Osteocyte (in vitro differentiated cells): ENCODE results near the gene MB21D2. TPM values are rescaled to one million over a fixed set of nuclear protein-coding genes. Genes with fewer than 3 reads are reported as not detected.
"Not testable (repeated sequence)": the region's sequence is repeated elsewhere in the genome, so short reads cannot be mapped to it uniquely, and the experiment has no call there.

Experiments used
- DNase-seq: peaks from one replicate; pipeline ENCODE4 v3.0.0; 2021; ENCODE audit warnings: mixed read lengths; ENCODE audit not compliant: unreplicated experiment; ENCODE audit errors: extremely low spot score
- H3K27ac Mint-ChIP-seq: one replicate; pipeline ENCODE4 v1.8.0; 2021; ENCODE audit warnings: mild to moderate bottlenecking, mixed read lengths; ENCODE audit not compliant: unreplicated experiment
- H3K27me3 Mint-ChIP-seq: one replicate; pipeline ENCODE4 v1.8.0; 2021; ENCODE audit warnings: mixed read lengths; ENCODE audit not compliant: unreplicated experiment
- H3K36me3 Mint-ChIP-seq: one replicate; pipeline ENCODE4 v1.8.0; 2021; ENCODE audit warnings: mixed read lengths; ENCODE audit not compliant: unreplicated experiment
- H3K4me1 Mint-ChIP-seq: one replicate; pipeline ENCODE4 v1.8.0; 2021; ENCODE audit warnings: mixed read lengths; ENCODE audit not compliant: unreplicated experiment
- H3K4me3 Mint-ChIP-seq: one replicate; pipeline ENCODE4 v1.8.0; 2021; ENCODE audit warnings: mild to moderate bottlenecking, moderate library complexity, mixed read lengths; ENCODE audit not compliant: unreplicated experiment
- H3K9me3 Mint-ChIP-seq: one replicate; pipeline ENCODE4 v1.8.0; 2021; ENCODE audit warnings: mixed read lengths; ENCODE audit not compliant: unreplicated experiment
- total RNA-seq: library from RNA; stranded (reverse); gene quantifications from 2 replicates; pipeline ENCODE4 v1.2.1, GENCODE V29; 2021
- TF ChIP-seq, protein P1 (sequence below): fragments of 200-600 bp; sonication (generic); IDR thresholded peaks from 2 replicates; pipeline ENCODE4 v1.5.0; 2021; ENCODE audit warnings: antibody characterized with exemption, mild to moderate bottlenecking, moderate library complexity

Gene MB21D2
- total RNA-seq, 1 donor from 2014 or later, result 5.5 TPM

DNA sequence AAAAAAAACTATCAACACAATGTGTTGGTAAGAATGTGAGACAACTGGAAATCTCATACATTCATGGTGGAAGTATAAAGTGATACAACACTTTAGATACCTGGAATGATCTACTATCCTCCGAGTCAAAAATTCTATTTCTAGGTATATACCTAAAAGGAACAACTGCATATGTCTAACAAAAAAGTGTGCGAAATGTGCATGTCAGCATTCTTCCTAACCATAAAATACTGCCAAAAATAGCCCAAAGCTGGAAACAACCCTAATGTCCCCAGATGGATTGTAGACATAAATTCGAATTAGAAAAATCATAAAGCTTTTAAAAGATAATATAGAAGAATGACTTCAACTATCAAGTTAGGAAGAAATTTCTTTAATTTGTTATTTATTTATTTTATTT, 139.1 kb downstream of the MB21D2 start:
- Mint-ChIP-seq H3K9me3 (peaks cover 6% of the 10 kb centered on the region), H3K27me3 (peaks cover 8% of the 10 kb centered on the region), H3K4me3 (no peak overlapping the region), H3K4me1 (no peaks in the 10 kb centered on the region), H3K36me3 (no peaks in the 10 kb centered on the region), H3K27ac (no peak overlapping the region)
- no peak for DNase-seq
- TF ChIP-seq, protein P1, sequence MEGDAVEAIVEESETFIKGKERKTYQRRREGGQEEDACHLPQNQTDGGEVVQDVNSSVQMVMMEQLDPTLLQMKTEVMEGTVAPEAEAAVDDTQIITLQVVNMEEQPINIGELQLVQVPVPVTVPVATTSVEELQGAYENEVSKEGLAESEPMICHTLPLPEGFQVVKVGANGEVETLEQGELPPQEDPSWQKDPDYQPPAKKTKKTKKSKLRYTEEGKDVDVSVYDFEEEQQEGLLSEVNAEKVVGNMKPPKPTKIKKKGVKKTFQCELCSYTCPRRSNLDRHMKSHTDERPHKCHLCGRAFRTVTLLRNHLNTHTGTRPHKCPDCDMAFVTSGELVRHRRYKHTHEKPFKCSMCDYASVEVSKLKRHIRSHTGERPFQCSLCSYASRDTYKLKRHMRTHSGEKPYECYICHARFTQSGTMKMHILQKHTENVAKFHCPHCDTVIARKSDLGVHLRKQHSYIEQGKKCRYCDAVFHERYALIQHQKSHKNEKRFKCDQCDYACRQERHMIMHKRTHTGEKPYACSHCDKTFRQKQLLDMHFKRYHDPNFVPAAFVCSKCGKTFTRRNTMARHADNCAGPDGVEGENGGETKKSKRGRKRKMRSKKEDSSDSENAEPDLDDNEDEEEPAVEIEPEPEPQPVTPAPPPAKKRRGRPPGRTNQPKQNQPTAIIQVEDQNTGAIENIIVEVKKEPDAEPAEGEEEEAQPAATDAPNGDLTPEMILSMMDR, result no peak

DNA sequence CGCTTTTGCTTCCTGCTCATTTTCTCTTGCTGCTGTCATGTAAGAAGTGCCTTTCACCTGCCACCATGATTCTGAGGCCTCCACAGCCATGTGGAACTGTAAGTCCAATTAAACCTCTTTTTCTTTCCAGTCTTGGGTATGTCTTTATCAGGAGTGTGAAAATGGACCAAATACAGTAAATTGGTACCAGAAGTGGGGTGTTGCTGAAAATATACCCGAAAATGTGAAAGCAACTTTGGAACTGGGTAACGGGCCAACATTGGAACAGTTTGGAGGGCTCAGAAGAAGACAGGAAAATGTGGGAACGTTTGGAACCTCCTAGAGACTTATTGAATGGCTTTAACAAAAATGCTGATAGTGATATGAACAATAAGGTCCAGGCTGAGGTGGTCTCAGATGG, 143.3 kb downstream of the MB21D2 start:
- not testable (repeated sequence) for H3K4me3 Mint-ChIP-seq, H3K36me3 Mint-ChIP-seq, H3K4me1 Mint-ChIP-seq, H3K9me3 Mint-ChIP-seq, DNase-seq, H3K27ac Mint-ChIP-seq, H3K27me3 Mint-ChIP-seq

DNA sequence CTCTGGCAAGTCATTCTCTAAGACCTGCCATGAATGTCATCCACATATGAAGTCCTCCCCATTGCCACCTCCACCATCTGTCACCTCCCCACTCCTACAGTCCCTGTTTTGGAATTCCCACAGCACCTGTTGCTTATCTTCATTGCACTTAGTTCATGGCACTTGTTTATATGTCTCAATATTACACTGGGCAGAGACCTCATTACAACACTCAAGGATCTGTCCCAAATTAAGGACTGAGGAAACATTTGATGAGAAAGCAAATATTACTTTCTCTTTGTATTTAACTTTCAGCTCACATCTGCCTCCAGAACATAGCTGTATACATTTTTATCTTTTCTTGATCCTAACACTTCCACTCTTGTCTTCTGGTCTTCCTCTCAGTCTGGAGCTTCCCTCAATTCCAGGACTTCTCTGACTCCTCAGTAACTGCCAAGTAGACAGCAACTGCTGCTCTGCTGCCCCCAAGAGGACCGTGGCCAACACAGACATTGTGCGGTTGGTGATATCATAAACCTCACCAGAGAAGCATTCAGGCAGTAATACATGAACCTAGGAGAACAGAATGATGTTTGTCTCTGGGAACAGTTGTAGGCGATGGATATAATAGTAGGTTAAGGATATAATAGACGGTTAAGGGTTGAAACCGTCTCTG, 145.3 kb downstream of the MB21D2 start:
- TF ChIP-seq, protein P1, result peak; percentile 28
- no peak overlapping the region for H3K27ac Mint-ChIP-seq
- no peaks in the 10 kb centered on the region for H3K4me1 Mint-ChIP-seq
- H3K27me3 Mint-ChIP-seq, result peaks cover 3% of the 10 kb centered on the region
- no peak for DNase-seq
- no peaks in the 10 kb centered on the region for H3K36me3 Mint-ChIP-seq
- H3K9me3 Mint-ChIP-seq, result peaks cover 6% of the 10 kb centered on the region
- H3K4me3 Mint-ChIP-seq, result no peak overlapping the region

DNA sequence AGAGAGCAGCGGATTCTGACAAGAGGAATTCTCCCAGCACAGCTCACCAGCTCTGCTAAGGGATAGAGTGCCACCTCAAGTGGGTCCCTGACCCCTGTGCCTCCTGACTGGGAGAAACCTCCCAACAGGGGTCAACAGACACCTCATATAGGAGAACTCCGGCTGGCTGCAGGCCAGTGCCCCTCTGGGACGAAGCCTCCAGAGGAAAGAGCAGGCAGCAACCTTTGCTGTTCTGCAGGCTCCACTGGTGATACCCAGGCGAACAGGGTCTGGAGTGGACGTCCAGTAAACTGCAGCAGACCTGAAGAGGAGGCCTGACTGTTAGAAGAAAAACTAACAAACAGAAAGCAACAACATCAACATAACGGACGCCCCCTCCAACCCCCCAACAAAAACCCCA, 159.0 kb downstream of the MB21D2 start:
- H3K9me3 Mint-ChIP-seq, result no peaks in the 10 kb centered on the region
- H3K4me3 Mint-ChIP-seq, result no peak overlapping the region
- DNase-seq, result no peak
- peaks cover 5% of the 10 kb centered on the region for H3K27me3 Mint-ChIP-seq
- H3K27ac Mint-ChIP-seq, result no peak overlapping the region
- H3K36me3 Mint-ChIP-seq, result no peaks in the 10 kb centered on the region
- no peaks in the 10 kb centered on the region for H3K4me1 Mint-ChIP-seq
- TF ChIP-seq, protein P1, result no peak

DNA sequence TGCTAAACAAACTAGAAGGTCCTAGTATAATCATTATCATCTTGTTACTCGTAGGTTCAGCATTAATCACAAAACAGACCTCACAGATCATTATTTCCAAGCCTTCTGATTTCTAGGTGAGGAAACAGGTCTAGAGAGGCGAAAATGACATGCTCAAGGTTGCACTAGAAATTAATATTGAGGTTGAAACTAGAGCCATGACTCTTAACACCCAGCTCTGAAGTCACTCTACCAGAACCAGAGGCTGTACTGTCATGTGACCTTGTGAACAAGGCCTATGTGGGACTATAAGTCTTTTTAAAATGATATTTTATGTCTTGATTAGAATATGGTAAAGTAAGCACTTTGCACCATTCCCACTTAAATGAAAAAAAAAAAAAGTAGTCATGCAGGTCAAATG, 166.5 kb downstream of the MB21D2 start:
- no peaks in the 10 kb centered on the region for H3K9me3 Mint-ChIP-seq

More for the DNA sequence above, 166.5 kb downstream of the MB21D2 start:
- Mint-ChIP-seq H3K27me3 (no peaks in the 10 kb centered on the region), H3K4me3 (no peak overlapping the region), H3K4me1 (no peaks in the 10 kb centered on the region), H3K36me3 (no peaks in the 10 kb centered on the region), H3K27ac (no peak overlapping the region)
- DNase-seq, result no peak
- TF ChIP-seq, protein P1, result no peak
